Neural progenitor cell (in vitro differentiated cells): Measurements from ENCODE around the gene CRIP2.

Experiments
- CTCF ChIP-seq: fragments of 200-600 bp; sonication (generic); IDR thresholded peaks from 2 replicates; pipeline ENCODE4 v1.5.1; 2017; ENCODE audit warnings: antibody characterized with exemption, mild to moderate bottlenecking
- EZH2 ChIP-seq: fragments of 200-600 bp; sonication (generic); IDR thresholded peaks from 2 replicates; pipeline ENCODE4 v1.6.1; 2017; ENCODE audit warnings: antibody characterized with exemption, mild to moderate bottlenecking, moderate library complexity
- EZH2phosphoT487 ChIP-seq: fragments of 200-600 bp; sonication (generic); IDR thresholded peaks from 2 replicates; pipeline ENCODE4 v1.6.1; 2017; ENCODE audit warnings: antibody characterized with exemption

GRCh38 chr14:105500726-105501101 is 26.1 kb downstream of the CRIP2 start:
- no peak for TF ChIP-seq EZH2
- no peak for TF ChIP-seq CTCF
- no peak for TF ChIP-seq EZH2phosphoT487
